CD4-positive, alpha-beta T cell treated with Interleukin-12 subunit alpha and Interleukin-12 subunit beta, for 1 hour (primary cell): Measurements from ENCODE around the gene CFAP107.
"Not testable (repeated sequence)": the region's sequence is repeated elsewhere in the genome, so short reads cannot be mapped to it uniquely, and the experiment has no call there.

Experiments used
- DNase-seq: peaks from one replicate; pipeline ENCODE4 v3.0.0-alpha.2; 2020

The CFAP107 gene, protein sequence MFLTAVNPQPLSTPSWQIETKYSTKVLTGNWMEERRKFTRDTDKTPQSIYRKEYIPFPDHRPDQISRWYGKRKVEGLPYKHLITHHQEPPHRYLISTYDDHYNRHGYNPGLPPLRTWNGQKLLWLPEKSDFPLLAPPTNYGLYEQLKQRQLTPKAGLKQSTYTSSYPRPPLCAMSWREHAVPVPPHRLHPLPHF

DNA sequence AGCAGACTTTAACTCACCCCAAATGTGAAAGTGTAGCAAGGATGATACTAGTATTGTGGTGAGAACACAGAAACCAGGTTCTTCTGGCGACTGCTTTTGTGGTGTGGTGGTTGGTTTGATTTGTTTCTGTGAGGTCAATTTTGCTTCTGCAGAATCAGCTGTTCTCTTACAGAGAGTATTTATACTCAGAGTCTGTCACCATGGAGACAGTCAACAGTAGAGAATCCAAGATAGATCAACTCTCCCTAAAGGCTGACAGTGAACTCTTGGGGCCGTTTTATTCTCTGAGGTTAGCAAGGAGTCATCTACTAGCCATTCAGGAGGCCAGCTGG, at the start of gene CFAP107:
Gene CFAP107 (plus strand): TSS at position 209 of the 332 bp plus-strand sequence. CDS start 231 bp downstream, outside the sequence.
- DNase-seq: no peak

GRCh38 chr1:12696658-12697057, 49.3 kb upstream of the CFAP107 start:
- DNase-seq: no peak

DNA sequence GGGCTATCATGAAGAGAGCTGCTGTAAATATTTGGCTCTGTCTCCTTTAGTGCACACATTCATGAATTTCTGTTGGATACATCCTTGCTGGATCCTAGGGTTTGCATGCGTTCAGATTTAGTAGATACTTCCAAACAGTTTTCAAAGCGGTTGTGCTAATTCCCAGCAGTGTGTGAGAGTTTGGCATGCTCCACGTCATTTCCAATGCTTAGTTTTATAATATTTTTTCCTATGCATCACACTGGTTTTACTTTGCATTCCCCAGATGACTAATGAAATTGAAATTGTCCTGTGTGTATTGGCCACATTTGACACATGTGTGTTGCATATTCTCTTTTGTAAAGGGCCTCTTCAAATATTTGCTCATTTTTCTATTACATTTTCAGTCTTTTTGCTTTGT, 48.6 kb upstream of the CFAP107 start:
- DNase-seq: no peak

DNA sequence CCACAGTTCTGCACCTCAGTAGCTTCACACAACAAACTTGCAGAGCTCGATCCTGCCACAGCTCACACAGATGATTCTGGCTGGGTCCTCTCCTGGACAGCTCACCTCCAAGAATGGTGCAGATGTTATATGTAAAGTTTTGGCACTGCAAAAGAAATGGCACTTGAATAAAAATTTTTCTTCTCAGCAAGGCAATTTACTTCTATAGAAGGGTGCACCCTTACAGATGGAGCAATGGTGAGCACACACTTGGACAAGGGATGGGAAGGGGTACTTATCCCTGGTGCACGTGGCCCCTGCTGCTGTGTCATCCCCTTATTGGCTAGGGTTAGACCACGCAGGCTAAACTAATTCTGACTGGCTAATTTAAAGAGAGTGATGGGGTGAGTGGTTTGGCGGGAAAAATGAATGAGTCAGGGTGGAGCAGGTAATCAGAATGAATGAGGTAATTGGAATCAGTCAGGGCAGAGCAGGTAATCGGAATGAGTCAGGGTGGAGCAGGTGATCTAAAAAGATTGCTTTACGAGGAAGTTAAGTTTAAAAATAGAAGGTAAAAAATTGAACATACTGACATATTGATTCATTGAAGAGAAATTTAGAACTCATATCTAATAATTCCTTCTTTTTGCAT, 42.1 kb upstream of the CFAP107 start:
- no peak for DNase-seq

DNA sequence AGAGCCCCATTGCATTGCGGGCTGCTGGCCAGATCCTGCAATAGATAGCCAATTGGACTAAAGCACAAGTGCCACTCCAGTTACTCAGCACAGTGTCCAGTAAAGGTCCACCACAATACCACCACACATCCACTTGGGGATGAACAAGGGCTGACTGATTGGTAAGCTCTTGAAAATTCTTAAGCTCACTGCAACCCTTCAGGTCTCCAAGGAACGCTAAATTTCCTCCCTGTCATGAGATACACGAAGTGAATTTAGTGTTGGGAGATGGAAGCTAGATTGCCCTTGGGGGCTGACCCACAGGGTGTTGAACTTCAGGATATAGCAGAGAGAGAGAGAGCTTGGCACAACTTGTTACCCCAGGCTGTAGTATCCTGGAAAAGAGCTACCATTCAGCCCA, 39.9 kb upstream of the CFAP107 start:
- DNase-seq: no peak

DNA sequence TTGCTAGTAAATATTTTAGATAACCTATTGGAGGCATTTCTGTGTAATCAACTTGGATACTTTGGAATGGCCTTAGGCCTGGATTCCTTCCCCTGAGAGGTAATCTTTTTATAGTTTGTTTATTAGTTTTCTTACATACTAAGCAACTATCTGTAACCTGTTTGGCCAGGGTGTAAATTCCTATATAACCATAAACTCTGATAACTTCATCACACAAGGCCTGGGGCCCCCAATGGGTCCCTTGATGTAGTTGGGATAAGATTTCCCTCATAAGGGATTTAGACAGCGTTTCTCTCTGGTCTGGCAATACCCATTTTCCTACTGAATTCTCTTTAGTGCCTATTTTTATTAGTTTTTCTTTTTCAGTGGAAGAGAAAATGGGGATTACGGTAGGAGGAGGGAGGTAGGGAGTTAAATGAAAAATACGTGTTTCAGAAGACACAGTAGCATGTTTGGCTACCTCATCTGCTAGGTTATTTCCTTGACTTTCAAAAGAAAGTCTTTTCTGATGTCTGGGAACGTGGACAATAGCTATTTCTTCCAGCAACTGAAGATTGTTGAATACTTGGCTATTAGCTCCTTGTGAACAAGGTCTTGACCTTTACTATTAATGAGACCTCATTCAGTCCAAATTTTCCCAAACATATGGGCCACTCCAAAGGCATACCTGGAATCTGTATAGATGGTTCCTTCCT, 37.5 kb upstream of the CFAP107 start:
- no peak for DNase-seq

DNA sequence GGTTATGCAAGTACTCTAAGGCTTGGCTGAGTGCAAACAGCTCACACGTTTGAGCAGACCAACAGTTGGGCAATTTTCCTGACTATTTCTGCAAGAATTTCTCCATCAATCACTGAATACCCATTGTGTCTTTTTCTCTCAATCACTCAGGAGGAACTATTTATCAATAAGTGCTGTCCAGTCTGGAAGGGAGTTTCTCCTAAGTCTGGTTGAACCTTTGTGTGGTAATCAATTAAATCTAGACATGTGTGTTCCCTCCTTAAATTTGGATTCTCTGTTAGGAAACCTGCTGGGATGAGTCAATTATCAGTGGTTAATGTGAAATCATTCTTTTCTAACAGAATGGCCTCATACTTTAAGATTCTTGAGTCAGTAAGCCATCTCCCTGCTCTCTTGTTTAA, 36.9 kb upstream of the CFAP107 start:
- DNase-seq: no peak

DNA sequence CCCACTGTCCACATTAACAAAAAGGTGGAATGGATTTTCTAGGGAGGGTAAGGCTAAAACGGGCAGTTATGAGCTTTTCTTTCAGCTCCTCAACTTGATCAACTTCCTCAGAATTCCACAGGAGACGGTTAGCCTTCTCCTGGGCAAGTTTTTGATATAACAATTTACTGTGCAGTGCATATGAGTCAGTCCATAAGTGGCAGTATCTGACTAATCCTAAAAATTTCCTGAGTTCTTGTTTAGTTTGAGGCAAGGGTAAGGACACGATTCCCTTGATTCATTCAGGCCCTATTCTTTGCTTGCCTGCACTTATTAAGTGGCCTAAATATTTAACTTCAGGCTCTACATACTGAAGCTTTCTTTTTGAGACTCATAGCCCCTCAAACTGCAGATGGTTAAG, 36.3 kb upstream of the CFAP107 start:
- no peak for DNase-seq

GRCh38 chr1:12711536-12711935, 34.5 kb upstream of the CFAP107 start:
- DNase-seq: no peak

GRCh38 chr1:12712076-12712475, 33.9 kb upstream of the CFAP107 start:
- DNase-seq: no peak

GRCh38 chr1:12712929-12713328, 33.1 kb upstream of the CFAP107 start:
- DNase-seq: no peak

DNA sequence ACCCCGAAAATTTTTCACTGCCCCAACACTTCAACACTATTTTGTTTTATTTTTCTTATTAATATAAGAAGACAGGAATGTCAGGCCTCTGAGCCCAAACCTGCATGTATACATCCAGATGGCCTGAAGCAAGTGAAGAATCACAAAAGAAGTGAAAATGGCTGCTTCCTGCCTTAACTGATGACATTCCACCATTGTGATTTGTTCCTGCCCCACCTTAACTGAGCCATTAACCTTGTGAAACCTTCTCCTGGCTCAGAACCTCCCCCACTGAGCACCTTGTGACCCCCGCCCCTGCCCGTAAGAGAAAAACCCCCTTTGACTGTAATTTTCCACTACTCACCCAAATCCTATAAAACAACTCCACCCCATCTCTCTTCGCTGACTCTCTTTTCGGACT, 32.3 kb upstream of the CFAP107 start:
- not testable (repeated sequence) for DNase-seq

- DNase-seq: no peak
Observed at GRCh38 chr1:12714710-12715475, 31.1 kb upstream of the CFAP107 start.

DNA sequence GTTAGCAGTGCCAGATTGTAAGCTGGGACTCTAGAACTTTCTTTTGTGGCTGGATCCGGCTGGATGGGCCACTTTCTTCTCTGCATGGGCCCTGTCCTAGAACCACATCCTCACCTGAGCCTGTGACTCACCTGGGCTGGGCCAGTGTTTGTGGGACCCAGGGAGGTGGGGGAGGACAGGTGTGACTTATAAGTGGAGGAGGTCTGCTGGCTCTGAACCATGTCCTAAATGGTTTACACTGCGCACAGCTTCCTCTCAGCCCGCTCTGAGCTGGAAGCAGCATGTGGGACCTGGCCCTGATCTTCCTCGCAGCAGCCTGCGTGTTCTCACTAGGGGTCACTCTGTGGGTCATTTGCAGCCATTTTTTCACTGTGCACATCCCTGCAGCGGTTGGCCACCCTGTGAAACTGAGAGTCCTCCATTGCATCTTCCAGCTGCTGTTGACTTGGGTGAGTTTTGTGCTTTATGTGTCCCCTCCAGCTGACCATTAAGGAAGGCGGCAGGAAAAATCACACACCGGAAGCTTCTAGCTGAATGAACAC, 30.0 kb upstream of the CFAP107 start, which contains the start of gene AADACL3:
Gene AADACL3 (plus strand): TSS at position 215 of the 542 bp plus-strand sequence. CDS start 67 bp downstream, at position 282.
- DNase-seq: no peak

GRCh38 chr1:12717301-12717838, 28.6 kb upstream of the CFAP107 start:
- no peak for DNase-seq

- no peak for DNase-seq
Observed at GRCh38 chr1:12722626-12723025, 23.4 kb upstream of the CFAP107 start.

GRCh38 chr1:12728391-12728790, 17.6 kb upstream of the CFAP107 start:
- no peak for DNase-seq

GRCh38 chr1:12730156-12730555, 15.8 kb upstream of the CFAP107 start:
- no peak for DNase-seq

DNA sequence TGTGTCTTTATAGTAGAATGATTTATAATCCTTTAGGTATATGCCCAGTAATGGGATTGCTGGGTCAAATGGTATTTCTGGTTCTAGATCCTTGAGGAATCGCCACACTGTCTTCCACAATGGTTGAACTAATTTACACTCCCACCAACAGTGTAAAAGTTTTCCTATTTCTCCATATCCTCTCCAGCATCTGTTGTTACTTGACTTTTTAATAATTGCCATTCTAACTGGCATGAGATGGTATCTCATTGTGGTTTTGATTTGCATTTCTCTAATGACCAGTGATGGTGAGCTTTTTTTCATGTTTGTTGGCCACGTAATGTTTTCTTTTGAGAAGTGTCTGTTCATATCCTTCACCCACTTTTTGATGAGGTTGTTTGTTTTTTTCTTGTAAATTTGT, 14.9 kb upstream of the CFAP107 start:
- not testable (repeated sequence) for DNase-seq

DNA sequence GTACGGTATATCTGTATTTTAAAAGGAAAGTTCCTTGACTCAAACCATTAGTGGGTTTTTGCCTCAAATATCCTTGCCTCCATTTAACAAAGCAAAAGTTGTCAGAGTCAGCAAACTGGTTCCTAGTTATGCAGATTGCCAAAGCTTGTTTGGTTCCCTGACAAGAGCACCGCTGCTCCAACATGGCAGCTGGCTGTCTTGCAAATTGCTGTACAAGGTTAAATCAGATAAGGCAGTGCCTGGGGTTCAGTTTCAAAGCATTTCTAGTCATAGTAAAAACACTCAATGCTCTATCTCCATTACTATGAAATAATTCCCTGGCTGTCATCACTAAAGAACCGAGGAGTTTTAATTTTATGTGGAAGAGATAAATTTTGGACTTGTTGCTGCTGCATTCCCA, 11.3 kb upstream of the CFAP107 start:
- no peak for DNase-seq

DNA sequence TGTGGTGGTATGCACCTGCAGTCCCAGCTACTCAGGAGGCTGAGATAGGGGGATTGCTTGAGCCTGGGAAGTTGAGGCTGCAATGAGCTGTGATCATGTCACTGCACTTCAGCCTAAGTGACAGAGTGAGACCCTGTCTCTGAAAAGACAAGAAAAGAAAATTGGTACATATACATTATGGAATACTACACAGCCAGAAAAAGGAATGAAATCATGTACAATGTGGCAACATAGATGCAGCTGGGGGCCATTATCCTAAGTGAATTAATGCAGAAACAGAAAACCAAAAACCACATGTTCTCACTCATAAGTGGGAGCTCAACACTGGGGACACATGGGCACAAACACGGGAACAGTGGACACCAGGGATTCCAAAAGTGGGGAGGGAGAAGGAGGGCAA, 7.1 kb upstream of the CFAP107 start:
- no peak for DNase-seq

GRCh38 chr1:12739613-12740012, 6.4 kb upstream of the CFAP107 start:
- DNase-seq: no peak

GRCh38 chr1:12741946-12742345, 4.1 kb upstream of the CFAP107 start:
- DNase-seq: no peak
